ENCODE measurements around the gene PPP6C. TPM values are rescaled to one million over a fixed set of nuclear protein-coding genes. Genes with fewer than 3 reads are reported as not detected.

The PPP6C gene
- total and polyA plus RNA-seq, 2 donors (not counting 3 experiments of a cell fraction or from before 2014, with no cell fraction given): 19.3 to 42.6 TPM

DNA sequence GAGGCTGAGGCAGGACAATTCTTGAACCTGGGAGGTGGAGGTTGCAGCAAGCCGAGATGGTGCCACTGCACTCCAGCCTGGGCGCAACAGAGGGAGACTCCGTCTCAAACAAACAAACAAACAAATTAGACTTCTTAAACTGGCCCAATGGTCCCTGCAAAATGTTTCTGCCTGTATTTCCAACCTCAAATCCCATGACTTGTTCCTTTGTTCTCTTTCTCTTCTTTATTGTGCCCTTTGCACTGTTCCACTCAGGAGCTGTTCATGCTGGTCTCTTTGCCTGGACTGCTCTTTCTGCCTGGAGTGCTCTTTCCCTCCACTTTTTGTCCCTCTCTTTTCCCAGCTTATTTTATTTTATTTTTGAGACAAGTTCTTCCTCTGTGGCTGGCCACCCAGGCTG lies 14.9 kb upstream of the PPP6C start:
- FAIRE-seq: no peak
- no peak for DNase-seq (ENCODE audit: low read depth, low spot score)
- Histone ChIP-seq H3K4me3 (replicated peaks in 1 of 3; ENCODE audit: insufficient read depth in 1 of 3, low read depth in 1 of 3, low read length in 3 of 3) (no peak overlapping the region), H3K4me1 (ENCODE audit: control insufficient read depth, extremely low read depth, insufficient read depth, low read length) (peaks cover 6% of the 10 kb centered on the region), H3K4me2 (ENCODE audit: insufficient read depth, low read length) (no peak overlapping the region), H3K9me3 (replicated peaks; ENCODE audit: control insufficient read depth, insufficient read depth, low read length) (no peaks in the 10 kb centered on the region), H2AFZ (ENCODE audit: low read depth, low read length) (no peak overlapping the region), H3K9me1 (replicated peaks; ENCODE audit: control insufficient read depth, extremely low read depth, insufficient read depth, low read length) (no peaks in the 10 kb centered on the region), H3K79me2 (ENCODE audit: control insufficient read depth, insufficient read depth, low read length) (peaks cover 5% of the 10 kb centered on the region), H4K20me1 (replicated peaks; ENCODE audit: control insufficient read depth, extremely low read depth, insufficient read depth, low read length) (no peaks in the 10 kb centered on the region), H3K9ac (replicated peaks; ENCODE audit: extremely low read depth, insufficient read depth, low read length) (no peak overlapping the region), H3K27me3 (ENCODE audit: control insufficient read depth in 2 of 2, insufficient read depth in 2 of 2, low read length in 2 of 2) (no peaks in the 10 kb centered on the region), H3K36me3 (ENCODE audit: control insufficient read depth in 2 of 2, extremely low read depth in 1 of 2, insufficient read depth in 2 of 2, low read length in 2 of 2) (peaks cover 3 to 4% of the 10 kb centered on the region in 2 experiments), H3K27ac (ENCODE audit: insufficient read depth, low read depth, low read length) (no peak overlapping the region)
- intact Hi-C loops (cut with micrococcal nuclease): loop anchor here (5.0 kb wide), 1 partner anchor 262 kb away; the partner anchor contains the start of gene GOLGA1
- TF ChIP-seq GATA2 (IDR thresholded peaks at IDR 0.05; ENCODE audit: insufficient read depth, insufficient read length, low read depth, low read length): no peak
- TF ChIP-seq JUN (IDR thresholded peaks at IDR 0.05; ENCODE audit: borderline replicate concordance, insufficient read depth, insufficient read length, low read depth): no peak
- TF ChIP-seq MYC (IDR thresholded peaks at IDR 0.05; ENCODE audit: low read depth, low read length): no peak
- TF ChIP-seq, protein P1, sequence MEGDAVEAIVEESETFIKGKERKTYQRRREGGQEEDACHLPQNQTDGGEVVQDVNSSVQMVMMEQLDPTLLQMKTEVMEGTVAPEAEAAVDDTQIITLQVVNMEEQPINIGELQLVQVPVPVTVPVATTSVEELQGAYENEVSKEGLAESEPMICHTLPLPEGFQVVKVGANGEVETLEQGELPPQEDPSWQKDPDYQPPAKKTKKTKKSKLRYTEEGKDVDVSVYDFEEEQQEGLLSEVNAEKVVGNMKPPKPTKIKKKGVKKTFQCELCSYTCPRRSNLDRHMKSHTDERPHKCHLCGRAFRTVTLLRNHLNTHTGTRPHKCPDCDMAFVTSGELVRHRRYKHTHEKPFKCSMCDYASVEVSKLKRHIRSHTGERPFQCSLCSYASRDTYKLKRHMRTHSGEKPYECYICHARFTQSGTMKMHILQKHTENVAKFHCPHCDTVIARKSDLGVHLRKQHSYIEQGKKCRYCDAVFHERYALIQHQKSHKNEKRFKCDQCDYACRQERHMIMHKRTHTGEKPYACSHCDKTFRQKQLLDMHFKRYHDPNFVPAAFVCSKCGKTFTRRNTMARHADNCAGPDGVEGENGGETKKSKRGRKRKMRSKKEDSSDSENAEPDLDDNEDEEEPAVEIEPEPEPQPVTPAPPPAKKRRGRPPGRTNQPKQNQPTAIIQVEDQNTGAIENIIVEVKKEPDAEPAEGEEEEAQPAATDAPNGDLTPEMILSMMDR (IDR thresholded peaks at IDR 0.05; ENCODE audit: extremely low read depth in 1 of 2, insufficient read depth in 1 of 2, low read depth in 1 of 2, low read length in 2 of 2): no peak
- CTCF ChIA-PET: no interaction called here
- dilution Hi-C loops (cut with MboI; ENCODE audit: extremely low pct_ligation_motif_present, low sequenced_read_pairs): no loop called here
- POLR2A ChIA-PET: no interaction called here
- no TSS peak for BruUV-seq (replicated peaks)
